OCI-LY1 (cell line): ENCODE measurements around the gene CYTH3.

ENCODE experiments used
- CTCF ChIP-seq: fragments of 200-600 bp; sonication (generic), shearing (Covaris generic); IDR thresholded peaks from 2 replicates; pipeline ENCODE4 v1.5.1; 2017; ENCODE audit warnings: mild to moderate bottlenecking, antibody characterized with exemption, low read length, moderate library complexity, mixed read lengths
- EZH2 ChIP-seq: fragments of 200-600 bp; sonication (generic), shearing (Covaris generic); IDR thresholded peaks from 2 replicates; pipeline ENCODE4 v1.8.0; 2017; ENCODE audit warnings: borderline replicate concordance, mixed run types, mild to moderate bottlenecking, antibody characterized with exemption, low read length, moderate library complexity, mixed read lengths

- no peak for TF ChIP-seq CTCF
- TF ChIP-seq EZH2 = no peak
Observed at GRCh38 chr7:6169805-6170520, 102.5 kb downstream of the CYTH3 start.
